ENCODE data around the gene KPNA6. TPM values are rescaled to one million over a fixed set of nuclear protein-coding genes. Genes with fewer than 3 reads are reported as not detected.

KPNA6 gene
- total and polyA plus RNA-seq, 2 donors from 2014 or later, result 10.6 to 66.9 TPM

GRCh38 chr1:32071758-32072621 lies 35.9 kb upstream of the KPNA6 start:
- Histone ChIP-seq H3K27me3 (ENCODE audit: control insufficient read depth, insufficient read depth, low read length) (no peaks in the 10 kb centered on the region), H3K9me3 (ENCODE audit: control insufficient read depth in 2 of 3, insufficient read depth in 1 of 3, low read length in 3 of 3) (no peaks in the 10 kb centered on the region), H3K4me1 (ENCODE audit: control insufficient read depth in 2 of 3, insufficient read depth in 2 of 3, low read depth in 1 of 3, low read length in 3 of 3) (peaks cover 0 to 13% (median 3%) of the 10 kb centered on the region in 3 donors), H3K27ac (ENCODE audit: low read depth in 2 of 2, low read length in 2 of 2) (peak overlapping the region; percentile 91 to 96), H3K4me3 (ENCODE audit: low read length in 3 of 3) (peak overlapping the region; percentile 80 to 92 (median 86)), H3K9ac (ENCODE audit: low read length in 3 of 3) (peak overlapping the region; percentile 62 to 74 (median 71)), H3K36me3 (ENCODE audit: control insufficient read depth in 2 of 3, insufficient read depth in 3 of 3, low read length in 3 of 3) (peaks cover 3 to 9% (median 8%) of the 10 kb centered on the region in 3 donors)
- intact Hi-C loops (cut with DNase I), result no loop called here
- TF ChIP-seq CTCF (IDR thresholded peaks at IDR 0.05; ENCODE audit: borderline replicate concordance, extremely low read depth, insufficient read depth), result no peak
- peak in 1 of 5 donors; percentile 52 for DNase-seq
- no peak for FAIRE-seq

GRCh38 chr1:32072622-32073298 lies 35.1 kb upstream of the KPNA6 start, which contains the start of gene TMEM39B:
Gene TMEM39B, plus strand, starts transcription at chr1:32072939. Its CDS starts 109 bp downstream, at chr1:32073048.
- intact Hi-C loops (cut with DNase I), result no loop called here
- Histone ChIP-seq H3K9me3 (ENCODE audit: control insufficient read depth in 2 of 3, insufficient read depth in 1 of 3, low read length in 3 of 3) (no peaks in the 10 kb centered on the region), H3K27me3 (ENCODE audit: control insufficient read depth, insufficient read depth, low read length) (no peaks in the 10 kb centered on the region), H3K36me3 (ENCODE audit: control insufficient read depth in 2 of 3, insufficient read depth in 3 of 3, low read length in 3 of 3) (peaks cover 7 to 15% (median 14%) of the 10 kb centered on the region in 3 donors), H3K4me1 (ENCODE audit: control insufficient read depth in 2 of 3, insufficient read depth in 2 of 3, low read depth in 1 of 3, low read length in 3 of 3) (peaks cover 0 to 13% (median 3%) of the 10 kb centered on the region in 3 donors), H3K4me3 (ENCODE audit: low read length in 3 of 3) (peak within 1 kb of the TSS; percentile 83 to 92 (median 86)), H3K9ac (ENCODE audit: low read length in 3 of 3) (peak within 1 kb of the TSS; percentile 62 to 76 (median 74)), H3K27ac (ENCODE audit: low read depth in 2 of 2, low read length in 2 of 2) (peak within 1 kb of the TSS; percentile 91 to 96)
- DNase-seq, result peak; percentile 98 to 99 (median 98)
- FAIRE-seq, result no peak
- no peak for TF ChIP-seq CTCF (IDR thresholded peaks at IDR 0.05; ENCODE audit: borderline replicate concordance, extremely low read depth, insufficient read depth)

- Histone ChIP-seq H3K4me1 (ENCODE audit: control insufficient read depth in 2 of 3, insufficient read depth in 2 of 3, low read depth in 1 of 3, low read length in 3 of 3) (peaks cover 0 to 13% (median 3%) of the 10 kb centered on the region in 3 donors), H3K4me3 (ENCODE audit: low read length in 3 of 3) (peak overlapping the region; percentile 83 to 92 (median 86)), H3K27ac (ENCODE audit: low read depth in 2 of 2, low read length in 2 of 2) (peak overlapping the region; percentile 91 to 96), H3K9ac (ENCODE audit: low read length in 3 of 3) (peak overlapping the region; percentile 37 to 76 (median 74)), H3K9me3 (ENCODE audit: control insufficient read depth in 2 of 3, insufficient read depth in 1 of 3, low read length in 3 of 3) (no peaks in the 10 kb centered on the region), H3K27me3 (ENCODE audit: control insufficient read depth, insufficient read depth, low read length) (no peaks in the 10 kb centered on the region), H3K36me3 (ENCODE audit: control insufficient read depth in 2 of 3, insufficient read depth in 3 of 3, low read length in 3 of 3) (peaks cover 8 to 16% (median 15%) of the 10 kb centered on the region in 3 donors)
- DNase-seq, result peak in 4 of 5 donors; percentile 97 to 99 (median 98)
- TF ChIP-seq CTCF (IDR thresholded peaks at IDR 0.05; ENCODE audit: borderline replicate concordance, extremely low read depth, insufficient read depth), result no peak
- intact Hi-C loops (cut with DNase I), result no loop called here
- FAIRE-seq, result no peak
Observed at GRCh38 chr1:32073299-32074229, 34.3 kb upstream of the KPNA6 start.

Data from kidney (tissue), 14 donors.